KBM-7 (cell line): Measurements from ENCODE around the gene CDK16.

Source experiments
- DNase-seq: peaks from one replicate; pipeline ENCODE4 v3.0.0-alpha.2; 2015
- in situ Hi-C: fragments of 300-500 bp; cut with MboI; formaldehyde crosslinking; loops from 2 replicates; pipeline ENCODE4 v1.14.3; 2020; ENCODE audit warnings: low sequenced_read_pairs, low pct_unique_long_range_greater_than_20kb, mixed read lengths

CDK16 gene

GRCh38 chrX:47201345-47201944, 17.0 kb upstream of the CDK16 start:
- in situ Hi-C loops, result no loop called here
- DNase-seq, result no peak

- no peak for DNase-seq
- in situ Hi-C loops, result no loop called here
Measured at GRCh38 chrX:47202316-47202715, 16.2 kb upstream of the CDK16 start.

- no peak for DNase-seq
- in situ Hi-C loops, result no loop called here
Measured at GRCh38 chrX:47202877-47203276, 15.6 kb upstream of the CDK16 start.

GRCh38 chrX:47204970-47205369, 13.5 kb upstream of the CDK16 start:
- in situ Hi-C loops, result no loop called here
- DNase-seq, result no peak

GRCh38 chrX:47206316-47206715, 12.2 kb upstream of the CDK16 start:
- in situ Hi-C loops, result no loop called here
- no peak for DNase-seq

GRCh38 chrX:47208108-47208507, 10.4 kb upstream of the CDK16 start:
- in situ Hi-C loops, result no loop called here
- DNase-seq, result no peak

- DNase-seq, result no peak
- in situ Hi-C loops, result no loop called here
Measured at GRCh38 chrX:47209508-47210238, 8.8 kb upstream of the CDK16 start.

GRCh38 chrX:47210661-47211425, 7.6 kb upstream of the CDK16 start:
- in situ Hi-C loops, result no loop called here
- no peak for DNase-seq

GRCh38 chrX:47212381-47213293, 5.8 kb upstream of the CDK16 start:
- no peak for DNase-seq
- in situ Hi-C loops, result no loop called here

GRCh38 chrX:47214435-47215077, 3.9 kb upstream of the CDK16 start:
- no peak for DNase-seq
- in situ Hi-C loops, result no loop called here

GRCh38 chrX:47215291-47215900, 3.1 kb upstream of the CDK16 start:
- DNase-seq, result no peak
- in situ Hi-C loops, result no loop called here

- in situ Hi-C loops, result no loop called here
- DNase-seq, result no peak
Measured at GRCh38 chrX:47216393-47216925, 2.0 kb upstream of the CDK16 start.

GRCh38 chrX:47217121-47217851, 1.2 kb upstream of the CDK16 start:
- no peak for DNase-seq
- in situ Hi-C loops, result no loop called here

- in situ Hi-C loops, result no loop called here
- peak; percentile 100 for DNase-seq
Measured at GRCh38 chrX:47217852-47218279, 615 bp upstream of the CDK16 start.

- peak; percentile 45 for DNase-seq
- in situ Hi-C loops, result no loop called here
Measured at GRCh38 chrX:47218920-47219815, 687 bp downstream of the CDK16 start.

GRCh38 chrX:47221756-47222155, 3.3 kb downstream of the CDK16 start:
- DNase-seq, result no peak
- in situ Hi-C loops, result no loop called here
